Vagina (tissue), 2 donors: ENCODE data around the gene TBC1D4. TPM values are rescaled to one million over a fixed set of nuclear protein-coding genes. Genes with fewer than 3 reads are reported as not detected.

Source experiments
- DNase-seq, 2 donors: peaks; one replicate each; pipeline ENCODE4 v3.0.0-alpha.2; 2017; ENCODE audit errors: extremely low spot score in 2 of 2
- H3K27ac ChIP-seq: fragments of 200-600 bp; sonication (generic); one replicate; pipeline ENCODE4 v1.5.1; 2019
- H3K27me3 ChIP-seq: fragments of 200-600 bp; sonication (generic); one replicate; pipeline ENCODE4 v1.5.1; 2019
- H3K36me3 ChIP-seq, 2 donors: fragments of 200-600 bp; sonication (generic); one replicate each; pipeline ENCODE4 v1.5.1; 2017 to 2019
- H3K4me1 ChIP-seq: fragments of 200-600 bp; sonication (generic); one replicate; pipeline ENCODE4 v1.5.1; 2019
- H3K4me3 ChIP-seq, 2 donors: fragments of 200-600 bp; sonication (generic); 1 replicate in 1 of 2; 2 replicates in 1 of 2; pipeline ENCODE4 v1.5.1; 2016 to 2019
- H3K9me3 ChIP-seq: fragments of 200-600 bp; sonication (generic); one replicate; pipeline ENCODE4 v1.5.1; 2019
- CTCF ChIP-seq, 3 experiments: fragments of 450-650 bp in 2 of 3; fragments of 200-600 bp in 1 of 3; sonication (generic) in 1 of 3; IDR thresholded peaks; one replicate each; pipeline ENCODE4 v1.5.1; 2017 to 2019; ENCODE audit warnings: antibody characterized with exemption in 3 of 3, mild to moderate bottlenecking in 2 of 3, moderate library complexity in 2 of 3
- POLR2A ChIP-seq, 2 donors: fragments of 450-650 bp; IDR thresholded peaks; one replicate each; pipeline ENCODE4 v1.6.1; 2017; ENCODE audit warnings: antibody characterized with exemption in 2 of 2, mild to moderate bottlenecking in 2 of 2, moderate library complexity in 2 of 2
- POLR2AphosphoS5 ChIP-seq, 2 donors: sonication (generic); formaldehyde crosslinking; IDR thresholded peaks; one replicate each; pipeline ENCODE4 v1.9.0; 2017; ENCODE audit warnings: antibody characterized with exemption in 2 of 2, mild to moderate bottlenecking in 2 of 2, low read depth in 1 of 2; ENCODE audit not compliant: insufficient read depth in 1 of 2
- intact Hi-C: fragments of 100-400 bp; cut with DNase I; formaldehyde crosslinking; loops from one replicate; pipeline ENCODE4 v1.15.1; 2023
- total RNA-seq: library from RNA; depleted of rRNA; stranded (reverse); fragments of >200 nt; gene quantifications from one replicate; pipeline ENCODE4 v1.2.3, GENCODE V29; 2016

Gene TBC1D4
- total RNA-seq, 1 donor from 2014 or later: 25.0 TPM

- Histone ChIP-seq H3K27me3 (no peaks in the 10 kb centered on the region), H3K4me3 (no peak overlapping the region), H3K4me1 (no peaks in the 10 kb centered on the region), H3K9me3 (no peaks in the 10 kb centered on the region), H3K27ac (no peak overlapping the region), H3K36me3 (no peaks in the 10 kb centered on the region)
- DNase-seq: no peak
- no peak for TF ChIP-seq POLR2AphosphoS5 (IDR thresholded peaks at IDR 0.05; ENCODE audit: insufficient read depth in 1 of 2, low read depth in 1 of 2)
- no peak for TF ChIP-seq POLR2A (IDR thresholded peaks at IDR 0.05)
- TF ChIP-seq CTCF (IDR thresholded peaks at IDR 0.05): no peak
- intact Hi-C loops: no loop called here
These were observed 86.9 kb downstream of the TBC1D4 start for GRCh38 chr13:75395066-75395465.

- Histone ChIP-seq H3K27ac (no peak overlapping the region), H3K27me3 (no peaks in the 10 kb centered on the region), H3K4me3 (no peak overlapping the region), H3K9me3 (no peaks in the 10 kb centered on the region), H3K36me3 (no peaks in the 10 kb centered on the region), H3K4me1 (no peaks in the 10 kb centered on the region)
- TF ChIP-seq CTCF (IDR thresholded peaks at IDR 0.05) (no peak), POLR2AphosphoS5 (IDR thresholded peaks at IDR 0.05; ENCODE audit: insufficient read depth in 1 of 2, low read depth in 1 of 2) (no peak), POLR2A (IDR thresholded peaks at IDR 0.05) (no peak)
- DNase-seq: no peak
- intact Hi-C loops: no loop called here
These were observed 88.0 kb downstream of the TBC1D4 start for GRCh38 chr13:75393839-75394520.

- no peaks in the 10 kb centered on the region for H3K27me3 ChIP-seq
- H3K4me1 ChIP-seq: no peaks in the 10 kb centered on the region
- H3K36me3 ChIP-seq: no peaks in the 10 kb centered on the region
- no peaks in the 10 kb centered on the region for H3K9me3 ChIP-seq
- H3K27ac ChIP-seq: no peak overlapping the region
- intact Hi-C loops: no loop called here
- no peak overlapping the region for H3K4me3 ChIP-seq
- TF ChIP-seq CTCF (IDR thresholded peaks at IDR 0.05): no peak
- TF ChIP-seq POLR2A (IDR thresholded peaks at IDR 0.05): no peak
- no peak for TF ChIP-seq POLR2AphosphoS5 (IDR thresholded peaks at IDR 0.05; ENCODE audit: insufficient read depth in 1 of 2, low read depth in 1 of 2)
- DNase-seq: no peak
These were observed 90.4 kb downstream of the TBC1D4 start for GRCh38 chr13:75391432-75392100.

GRCh38 chr13:75390229-75390628 is 91.7 kb downstream of the TBC1D4 start:
- Histone ChIP-seq H3K36me3 (no peaks in the 10 kb centered on the region), H3K4me1 (no peaks in the 10 kb centered on the region), H3K9me3 (no peaks in the 10 kb centered on the region), H3K27me3 (no peaks in the 10 kb centered on the region), H3K27ac (no peak overlapping the region), H3K4me3 (no peak overlapping the region)
- intact Hi-C loops: no loop called here
- no peak for DNase-seq
- TF ChIP-seq CTCF (IDR thresholded peaks at IDR 0.05) (no peak), POLR2A (IDR thresholded peaks at IDR 0.05) (no peak), POLR2AphosphoS5 (IDR thresholded peaks at IDR 0.05; ENCODE audit: insufficient read depth in 1 of 2, low read depth in 1 of 2) (no peak)

- Histone ChIP-seq H3K27ac (no peak overlapping the region), H3K9me3 (no peaks in the 10 kb centered on the region), H3K4me3 (no peak overlapping the region), H3K4me1 (no peaks in the 10 kb centered on the region), H3K27me3 (no peaks in the 10 kb centered on the region), H3K36me3 (no peaks in the 10 kb centered on the region)
- DNase-seq: no peak
- no peak for TF ChIP-seq POLR2AphosphoS5 (IDR thresholded peaks at IDR 0.05; ENCODE audit: insufficient read depth in 1 of 2, low read depth in 1 of 2)
- no peak for TF ChIP-seq POLR2A (IDR thresholded peaks at IDR 0.05)
- no peak for TF ChIP-seq CTCF (IDR thresholded peaks at IDR 0.05)
- intact Hi-C loops: no loop called here
These were observed 96.3 kb downstream of the TBC1D4 start for GRCh38 chr13:75385708-75386083.
